ENCODE results near the gene RHOB.

Gene RHOB

GRCh38 chr2:20447437-20448245, 767 bp downstream of the RHOB start:
- TF ChIP-seq SIN3A (IDR thresholded peaks at IDR 0.05; ENCODE audit: borderline replicate concordance, insufficient read depth, low read length) (0 out of 2 replicates have a peak, but pooled peaks have one; percentile 11), POLR2AphosphoS5 (IDR thresholded peaks at IDR 0.05; ENCODE audit: low read depth, low read length) (no peak; the same call in 1 of the 2 replicates), FOXP2 (optimal IDR thresholded peaks at IDR 0.05; ENCODE audit: borderline replicate concordance, extremely low read depth, extremely low read length, insufficient read depth) (peak; percentile 10), REST (IDR thresholded peaks at IDR 0.05; ENCODE audit: insufficient read depth in 1 of 2, low read depth in 2 of 2, low read length in 2 of 2) (no peak)

- 0 out of 2 replicates have a peak, but pooled peaks have one; percentile 26 for TF ChIP-seq SIN3A (IDR thresholded peaks at IDR 0.05; ENCODE audit: borderline replicate concordance, insufficient read depth, low read length)
- 0 out of 2 replicates have a peak, but pooled peaks have one; percentile 14 for TF ChIP-seq POLR2AphosphoS5 (IDR thresholded peaks at IDR 0.05; ENCODE audit: low read depth, low read length)
- no peak for TF ChIP-seq TAF1 (IDR thresholded peaks at IDR 0.05; ENCODE audit: borderline replicate concordance, insufficient read depth, low read length)
Measured at GRCh38 chr2:20448246-20448976, 1.5 kb downstream of the RHOB start.

- TF ChIP-seq POLR2AphosphoS5 (IDR thresholded peaks at IDR 0.05; ENCODE audit: low read depth, low read length) (no peak), TAF1 (IDR thresholded peaks at IDR 0.05; ENCODE audit: borderline replicate concordance, insufficient read depth, low read length) (no peak), FOXP2 (optimal IDR thresholded peaks at IDR 0.05; ENCODE audit: borderline replicate concordance, extremely low read depth, extremely low read length, insufficient read depth) (no peak), REST (IDR thresholded peaks at IDR 0.05; ENCODE audit: insufficient read depth in 1 of 2, low read depth in 2 of 2, low read length in 2 of 2) (no peak), SIN3A (IDR thresholded peaks at IDR 0.05; ENCODE audit: borderline replicate concordance, insufficient read depth, low read length) (no peak)
Measured at GRCh38 chr2:20448977-20449306, 2.1 kb downstream of the RHOB start.

- TF ChIP-seq TAF1 (IDR thresholded peaks at IDR 0.05; ENCODE audit: borderline replicate concordance, insufficient read depth, low read length) = 0 out of 2 replicates have a peak, but pooled peaks have one; percentile 5
- TF ChIP-seq POLR2AphosphoS5 (IDR thresholded peaks at IDR 0.05; ENCODE audit: low read depth, low read length) = peak; percentile 5; the same call in 1 of the 2 replicates
- TF ChIP-seq FOXP2 (optimal IDR thresholded peaks at IDR 0.05; ENCODE audit: borderline replicate concordance, extremely low read depth, extremely low read length, insufficient read depth) = no peak
Measured at GRCh38 chr2:20449501-20450200, 2.8 kb downstream of the RHOB start.

GRCh38 chr2:20450201-20450999, 3.5 kb downstream of the RHOB start:
- TF ChIP-seq FOXP2 (optimal IDR thresholded peaks at IDR 0.05; ENCODE audit: borderline replicate concordance, extremely low read depth, extremely low read length, insufficient read depth) (no peak), POLR2AphosphoS5 (IDR thresholded peaks at IDR 0.05; ENCODE audit: low read depth, low read length) (peak; percentile 17; the same call in 1 of the 2 replicates), REST (IDR thresholded peaks at IDR 0.05; ENCODE audit: insufficient read depth in 1 of 2, low read depth in 2 of 2, low read length in 2 of 2) (no peak)

Measured in PFSK-1 (cell line).